Measurements from ENCODE around the gene SCN10A.

SCN10A gene

DNA sequence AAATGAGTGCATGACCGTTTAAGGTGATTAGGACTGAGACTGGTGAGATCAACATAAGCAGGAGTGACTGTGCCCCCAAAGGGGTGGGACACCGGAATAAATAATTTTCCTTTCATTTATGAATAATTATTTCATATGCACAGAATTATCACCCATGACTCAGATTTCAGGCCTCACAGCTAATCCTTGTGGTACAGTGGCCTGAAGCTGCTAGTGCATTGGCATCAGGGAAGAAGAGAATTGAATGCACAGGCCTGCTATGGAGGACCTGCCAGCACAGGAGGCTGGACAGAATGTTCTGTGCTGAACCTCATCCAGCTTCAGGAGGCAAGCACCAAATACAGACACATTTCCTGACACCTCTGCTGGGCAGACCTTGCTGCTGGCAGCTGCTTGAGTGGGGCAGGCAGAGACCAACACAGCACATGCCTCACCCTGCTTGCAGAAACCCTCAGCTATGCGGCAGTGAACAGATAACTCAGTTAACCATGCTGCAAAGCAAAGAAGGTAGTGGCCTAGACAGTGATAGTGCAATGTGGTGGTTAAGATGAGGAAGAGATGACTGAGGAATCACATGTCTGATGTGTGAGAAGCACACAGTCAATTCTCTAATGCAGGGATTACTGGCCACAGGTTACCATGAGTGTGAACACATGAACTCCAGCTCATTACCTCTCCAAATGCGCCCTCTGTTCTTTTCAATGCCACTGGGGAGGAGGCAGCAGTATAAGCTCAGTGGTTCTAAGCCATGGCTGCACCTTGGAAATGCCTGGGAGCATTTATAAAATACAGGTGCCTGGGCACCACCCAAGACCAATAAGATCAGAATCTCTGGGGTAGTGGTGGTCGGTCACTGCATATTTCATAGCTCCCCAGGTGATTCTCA is 98.4 kb downstream of the SCN10A start:
- DNase-seq = no peak

DNA sequence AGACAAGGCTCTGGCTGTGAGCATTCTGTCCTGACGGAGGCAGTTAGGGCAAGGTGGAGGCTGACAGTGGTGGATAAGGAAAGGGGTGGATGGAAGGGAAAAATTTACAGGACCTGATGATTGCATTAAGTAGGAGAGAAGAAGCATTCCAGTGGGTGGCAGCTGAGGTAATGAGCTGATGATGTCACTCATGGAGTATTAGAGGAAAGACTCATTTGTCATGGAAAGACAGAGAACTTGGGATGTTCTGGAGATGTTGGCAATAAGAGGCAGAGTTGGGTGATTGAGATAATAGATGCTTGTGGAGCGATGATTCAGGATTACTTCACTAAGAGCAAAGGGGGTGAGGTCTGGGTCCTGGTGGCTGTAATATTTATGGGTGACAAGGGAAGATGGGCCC is 102.9 kb downstream of the SCN10A start:
- no peak for DNase-seq

DNA sequence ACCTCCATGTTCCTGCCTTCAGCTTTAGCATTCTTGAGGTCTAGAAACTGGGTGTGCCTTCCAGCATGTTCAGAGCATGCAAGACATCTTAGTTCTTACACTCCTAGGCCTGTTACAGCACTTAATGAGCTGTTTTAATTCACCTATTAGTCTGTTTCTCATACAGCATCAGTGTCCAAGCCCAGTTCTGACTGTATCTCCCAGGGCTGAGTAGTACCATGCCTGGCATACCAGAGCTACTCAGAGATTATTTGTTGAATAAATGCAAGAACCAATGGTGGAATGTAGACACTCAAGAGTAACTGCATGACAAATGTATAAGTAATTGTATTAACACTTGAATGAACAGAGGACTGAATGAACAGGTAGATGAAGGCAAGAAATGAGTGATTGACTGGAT is 104.7 kb downstream of the SCN10A start:
- no peak for DNase-seq

DNA sequence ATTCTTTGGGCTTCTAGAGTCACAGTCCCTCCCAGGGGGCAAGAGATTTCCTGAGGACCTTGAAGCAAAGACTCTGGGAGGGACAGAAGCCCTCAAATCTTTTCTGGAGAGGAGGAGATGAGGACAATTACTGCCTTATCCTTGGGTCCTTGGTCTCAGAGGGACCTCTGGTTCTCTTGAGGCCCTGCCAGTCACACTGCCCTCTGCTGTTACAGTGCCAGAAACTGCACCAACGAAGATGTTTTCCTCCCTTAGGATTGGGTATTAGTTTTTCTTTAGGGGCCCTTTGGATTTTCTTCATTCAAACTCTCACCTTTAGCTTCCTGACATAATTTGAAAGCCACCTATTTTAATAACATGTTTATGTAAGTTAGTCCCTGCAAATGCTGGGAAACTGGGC is 108.3 kb downstream of the SCN10A start:
- DNase-seq = no peak

DNA sequence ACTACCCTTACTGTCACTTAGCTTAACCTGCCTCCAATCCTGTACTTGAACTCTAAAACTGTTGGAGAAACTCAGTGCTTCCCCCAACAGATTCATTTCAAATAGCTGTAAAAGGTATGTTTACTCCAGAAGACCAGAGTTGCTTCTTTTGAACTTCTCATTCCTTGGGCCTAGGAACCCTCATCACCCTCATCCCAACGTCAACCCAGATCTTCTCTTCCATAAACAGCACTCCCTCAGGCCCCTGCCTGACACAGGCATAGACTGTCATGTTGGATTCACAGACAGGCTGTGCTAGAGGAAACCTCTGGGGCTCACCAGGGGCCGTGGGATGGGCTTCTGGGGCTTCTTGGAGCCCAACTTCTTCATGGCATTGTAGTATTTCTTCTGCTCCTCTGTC is 109.1 kb downstream of the SCN10A start:
- no peak for DNase-seq

DNA sequence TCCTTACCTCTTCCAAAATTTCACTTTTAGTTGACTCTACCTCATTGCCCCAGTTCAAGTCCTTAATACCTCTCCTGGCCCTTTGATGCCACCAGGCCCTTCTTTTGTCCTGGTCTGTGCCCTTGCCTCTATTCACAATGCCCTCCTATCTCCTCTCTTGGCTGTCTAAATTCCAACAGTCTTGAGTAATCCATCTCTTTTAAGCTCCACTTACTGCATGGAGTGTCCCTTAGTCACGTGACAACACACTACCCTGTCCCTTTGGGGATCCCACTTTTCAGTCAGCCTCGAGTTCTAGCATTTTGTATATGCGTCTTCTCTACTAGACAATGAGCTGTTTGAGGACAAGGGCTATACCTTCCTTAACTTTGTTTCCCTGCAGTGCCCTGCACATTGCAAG is 113.8 kb downstream of the SCN10A start:
- no peak for DNase-seq

DNA sequence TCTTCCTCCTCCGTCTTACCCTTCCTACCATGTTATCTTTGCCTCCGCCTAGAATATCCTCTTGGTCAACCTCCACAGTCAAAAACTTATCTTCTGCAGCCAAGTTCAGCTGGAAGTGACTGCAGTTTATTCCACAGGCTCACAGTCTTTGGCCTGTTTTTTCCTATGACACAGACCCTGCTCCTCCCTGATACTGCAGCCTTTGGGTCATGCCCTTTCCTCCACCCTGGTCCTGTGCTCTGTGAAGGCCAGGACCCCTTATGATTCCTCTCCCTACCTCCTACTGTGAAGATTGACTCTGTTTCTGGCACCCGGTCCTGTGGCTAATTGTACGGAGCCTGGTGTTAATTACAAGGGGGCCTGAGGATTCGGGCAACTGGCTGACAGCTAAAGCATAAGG is 117.3 kb downstream of the SCN10A start:
- no peak for DNase-seq

DNA sequence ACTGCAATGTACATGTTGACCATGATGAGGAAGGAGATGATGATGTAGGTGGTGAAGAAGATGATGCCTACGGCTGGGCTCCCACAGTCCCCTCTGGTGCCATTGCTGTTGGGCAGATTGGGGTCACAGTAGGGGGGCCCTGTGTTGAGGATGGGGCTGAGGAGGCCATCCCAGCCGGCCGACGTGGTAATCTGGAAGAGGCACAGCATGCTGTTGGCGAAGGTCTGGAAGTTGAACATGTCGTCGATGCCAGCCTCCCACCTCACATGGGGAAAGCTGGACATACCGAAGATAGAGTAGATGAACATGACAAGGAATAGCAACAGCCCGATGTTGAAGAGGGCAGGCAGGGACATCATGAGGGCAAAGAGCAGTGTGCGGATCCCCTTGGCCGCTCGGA is 118.0 kb downstream of the SCN10A start:
- DNase-seq = no peak

DNA sequence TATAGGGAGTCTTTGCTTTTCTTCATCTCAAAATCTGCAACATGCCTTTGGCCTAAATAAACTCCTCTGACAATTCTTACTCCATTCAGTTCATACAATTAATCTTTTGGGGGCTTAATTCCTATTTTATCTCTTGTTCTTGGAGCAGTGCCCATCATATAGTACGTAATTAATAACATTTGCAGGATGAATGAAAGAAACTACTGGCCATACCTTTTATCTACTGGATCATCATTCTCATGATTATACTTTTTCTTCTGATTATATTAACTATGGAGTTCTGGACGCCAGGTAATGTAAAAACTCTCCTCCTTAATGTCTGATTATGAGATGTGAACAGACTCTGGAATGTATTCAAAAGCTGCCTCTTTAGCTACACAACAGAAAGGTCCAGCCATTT is 120.0 kb downstream of the SCN10A start:
- DNase-seq = no peak

DNA sequence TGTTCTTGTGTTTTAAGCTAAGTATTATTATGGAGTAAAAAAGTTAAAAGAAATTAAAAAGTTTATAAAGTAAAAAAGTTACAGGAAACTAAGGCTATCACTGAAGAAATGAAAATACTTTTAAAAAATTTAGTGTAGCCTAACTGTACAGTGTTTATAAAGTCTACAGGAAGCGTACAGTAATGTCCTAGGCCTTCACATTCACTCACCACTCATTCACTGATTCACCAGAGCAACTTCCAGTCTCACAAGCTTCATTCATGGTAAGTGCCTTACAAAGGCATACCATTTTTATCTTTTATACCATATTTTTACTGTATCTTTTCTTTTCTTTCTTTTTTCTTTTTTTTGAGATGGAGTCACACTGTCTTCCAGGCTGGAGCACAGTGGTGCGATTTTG is 125.8 kb downstream of the SCN10A start:
- DNase-seq = no peak

DNA sequence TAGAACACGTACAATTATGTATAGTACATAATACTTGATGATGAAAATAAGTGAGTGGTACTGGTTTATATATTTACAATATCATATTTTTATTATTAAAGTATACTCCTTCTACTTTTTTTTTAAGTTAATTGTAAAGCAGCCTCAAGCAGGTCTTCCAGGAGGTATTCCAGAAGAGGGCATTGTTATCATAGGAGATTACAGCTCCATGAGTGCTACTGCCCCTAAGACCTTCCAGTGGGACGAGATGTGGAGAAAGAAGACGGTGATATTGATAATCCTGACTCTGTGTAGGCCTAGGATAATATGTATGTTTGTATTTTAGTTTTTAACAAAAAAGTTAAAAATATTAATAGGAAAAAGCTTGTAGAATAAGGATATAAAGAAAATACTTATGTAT is 126.2 kb downstream of the SCN10A start:
- DNase-seq = no peak

DNA sequence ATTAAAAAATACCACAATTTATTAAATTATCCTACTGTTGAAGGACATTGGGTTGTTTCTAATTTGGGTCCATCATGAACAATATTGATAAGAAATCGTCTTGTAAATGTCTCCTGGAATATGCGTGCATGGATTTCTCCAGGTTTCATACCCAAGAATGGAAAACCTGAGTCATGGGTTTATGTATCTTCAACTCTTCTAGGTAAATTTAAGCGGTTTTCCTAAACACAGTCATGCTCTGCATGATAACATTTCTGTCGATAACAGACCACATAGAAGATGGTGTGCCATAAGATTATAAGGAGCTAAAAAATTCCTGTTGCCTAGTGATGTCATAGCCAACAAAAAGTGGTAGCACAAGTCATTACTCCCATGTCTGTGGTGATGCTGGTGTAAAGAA is 126.7 kb downstream of the SCN10A start:
- DNase-seq = no peak

DNA sequence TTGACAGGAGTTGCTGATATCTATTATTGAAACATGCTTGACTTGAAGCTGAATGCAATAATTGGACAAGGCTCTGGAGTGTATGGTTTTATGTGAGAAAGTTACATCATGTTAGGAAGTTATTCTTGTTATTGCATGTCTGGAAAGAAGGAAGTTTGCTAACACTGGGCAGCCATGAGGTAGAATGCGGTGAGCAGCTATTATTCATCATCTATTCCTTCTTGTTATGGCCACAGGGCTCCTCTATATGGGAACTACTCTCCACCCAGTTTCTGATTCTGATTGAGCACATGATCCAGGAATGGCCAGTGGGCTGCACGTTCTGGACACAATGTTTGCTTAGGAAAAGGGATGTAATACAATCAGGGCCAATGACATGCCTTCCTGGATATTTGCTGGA is 128.7 kb downstream of the SCN10A start:
- no peak for DNase-seq

DNA sequence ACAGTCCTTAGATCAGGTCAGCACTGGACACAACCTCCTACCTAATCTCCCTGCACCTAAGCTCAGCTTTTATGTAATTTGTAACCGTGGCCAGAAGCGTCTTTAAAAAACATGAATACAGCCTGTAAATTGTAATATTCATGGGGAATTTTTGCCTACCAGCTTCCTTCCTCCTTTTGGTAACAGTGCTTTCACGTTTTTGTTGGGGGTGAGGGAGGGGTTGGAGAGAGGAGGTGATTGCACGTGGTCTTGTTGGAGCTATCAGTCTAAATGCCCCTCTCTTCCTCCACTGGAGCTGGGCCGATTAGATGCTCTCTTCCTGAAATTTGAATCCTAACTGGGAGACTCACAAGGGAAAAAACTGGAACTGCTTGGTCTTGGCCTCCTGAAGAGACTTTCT is 131.5 kb downstream of the SCN10A start:
- DNase-seq = no peak

DNA sequence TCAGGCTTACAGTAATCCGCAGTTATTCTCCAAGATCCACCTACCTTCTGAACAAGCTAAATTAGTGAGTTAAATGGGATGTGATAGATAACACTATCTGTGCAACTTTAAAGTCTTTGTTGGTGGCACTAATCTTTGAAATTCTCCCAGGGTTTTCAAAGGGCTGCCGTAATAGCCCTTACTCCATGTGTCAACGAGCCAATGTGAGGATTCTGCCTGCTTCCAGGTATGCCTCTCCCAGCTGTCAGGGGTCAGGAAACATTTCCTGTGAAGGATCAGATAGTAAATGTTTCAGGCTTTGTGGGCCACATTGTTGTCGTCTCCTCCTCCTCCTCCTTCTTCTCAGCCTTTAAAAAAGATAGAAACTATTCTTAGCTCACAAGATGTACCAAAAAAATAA is 146.3 kb downstream of the SCN10A start:
- no peak for DNase-seq

DNA sequence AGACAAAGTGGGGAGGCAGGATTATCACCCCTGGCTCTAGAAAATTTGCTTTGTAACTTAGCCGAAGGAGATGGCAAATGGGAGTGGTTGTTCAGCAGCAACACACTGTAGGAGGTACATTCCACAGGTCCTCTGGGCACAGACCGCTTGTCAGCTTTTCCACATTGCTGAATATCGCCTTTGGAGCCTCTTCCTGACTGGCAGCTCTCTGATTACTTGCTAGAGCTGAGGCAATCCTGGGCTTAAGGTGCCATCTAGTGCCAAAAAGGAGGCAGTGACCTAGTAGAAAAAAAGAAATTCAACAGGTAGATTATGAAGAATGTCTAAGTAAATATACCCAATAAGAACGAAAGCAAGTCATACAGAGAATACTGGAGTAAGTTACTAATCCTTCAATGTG is 153.5 kb downstream of the SCN10A start:
- DNase-seq = no peak

DNA sequence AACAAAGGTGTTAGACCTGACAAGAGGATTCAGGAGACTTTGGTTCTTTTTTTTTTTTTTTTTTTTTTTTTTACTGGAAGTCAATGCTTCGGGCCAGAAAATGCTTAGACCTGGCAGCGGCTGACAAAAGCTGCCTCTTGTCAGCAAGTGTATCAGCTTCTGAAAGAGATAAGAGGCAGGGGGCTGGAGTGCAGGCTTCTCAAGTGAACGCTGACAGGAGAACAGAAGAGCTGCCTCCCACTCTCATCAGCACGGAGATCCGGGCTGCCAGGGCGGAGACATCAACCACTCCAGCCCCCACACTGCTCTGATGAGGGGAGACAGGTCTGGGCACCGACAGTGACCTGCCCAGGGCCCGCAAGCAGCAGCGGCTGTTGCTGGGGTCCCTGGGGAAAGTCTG is 157.2 kb downstream of the SCN10A start:
- no peak for DNase-seq

DNA sequence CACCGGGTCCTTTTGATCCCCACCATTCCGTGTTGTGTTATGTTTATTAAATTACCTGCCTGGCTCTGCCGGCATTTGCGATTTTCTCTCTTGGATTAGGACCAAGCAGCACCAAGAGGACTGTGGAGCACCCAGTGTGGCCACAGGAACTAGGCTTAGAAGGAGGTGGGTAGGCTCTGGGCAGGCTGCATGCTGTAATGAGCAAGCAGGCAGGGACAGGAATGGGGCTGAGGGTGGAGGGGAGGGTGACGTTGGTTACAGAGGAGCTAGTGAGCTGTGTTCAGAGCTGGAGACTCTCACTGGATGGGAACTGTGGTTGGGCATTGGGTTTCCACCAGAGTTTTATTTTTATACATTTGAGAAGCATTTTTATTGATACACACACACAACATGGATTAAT is 158.6 kb downstream of the SCN10A start:
- DNase-seq = no peak

DNA sequence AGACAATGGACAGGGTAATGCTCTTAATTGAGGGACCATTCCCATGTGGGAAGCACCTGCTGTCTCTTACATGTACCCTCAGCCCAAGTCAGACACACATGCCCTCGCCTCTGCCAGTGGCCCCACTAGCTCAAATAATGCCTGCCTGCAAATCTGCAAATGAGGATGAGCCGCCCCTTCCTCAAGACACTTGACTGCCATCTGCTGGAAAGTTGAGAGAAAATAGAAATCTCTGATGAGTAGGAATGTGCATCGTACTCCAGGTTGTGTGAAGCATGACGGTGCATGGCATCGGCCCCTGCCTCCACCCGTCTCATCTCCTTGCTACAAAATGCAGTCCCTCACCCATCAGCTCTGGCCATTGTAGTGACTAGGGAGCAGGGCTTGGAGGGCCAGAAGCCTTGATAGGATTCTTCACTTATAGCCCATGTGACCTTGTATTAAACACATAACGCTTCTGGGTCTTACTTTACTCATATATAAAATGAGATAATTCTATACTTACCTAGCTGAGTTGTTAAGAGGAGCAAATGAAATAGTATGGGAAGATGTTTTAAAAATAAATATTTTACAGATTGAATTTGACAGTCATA is 160.2 kb downstream of the SCN10A start:
- no peak for DNase-seq

DNA sequence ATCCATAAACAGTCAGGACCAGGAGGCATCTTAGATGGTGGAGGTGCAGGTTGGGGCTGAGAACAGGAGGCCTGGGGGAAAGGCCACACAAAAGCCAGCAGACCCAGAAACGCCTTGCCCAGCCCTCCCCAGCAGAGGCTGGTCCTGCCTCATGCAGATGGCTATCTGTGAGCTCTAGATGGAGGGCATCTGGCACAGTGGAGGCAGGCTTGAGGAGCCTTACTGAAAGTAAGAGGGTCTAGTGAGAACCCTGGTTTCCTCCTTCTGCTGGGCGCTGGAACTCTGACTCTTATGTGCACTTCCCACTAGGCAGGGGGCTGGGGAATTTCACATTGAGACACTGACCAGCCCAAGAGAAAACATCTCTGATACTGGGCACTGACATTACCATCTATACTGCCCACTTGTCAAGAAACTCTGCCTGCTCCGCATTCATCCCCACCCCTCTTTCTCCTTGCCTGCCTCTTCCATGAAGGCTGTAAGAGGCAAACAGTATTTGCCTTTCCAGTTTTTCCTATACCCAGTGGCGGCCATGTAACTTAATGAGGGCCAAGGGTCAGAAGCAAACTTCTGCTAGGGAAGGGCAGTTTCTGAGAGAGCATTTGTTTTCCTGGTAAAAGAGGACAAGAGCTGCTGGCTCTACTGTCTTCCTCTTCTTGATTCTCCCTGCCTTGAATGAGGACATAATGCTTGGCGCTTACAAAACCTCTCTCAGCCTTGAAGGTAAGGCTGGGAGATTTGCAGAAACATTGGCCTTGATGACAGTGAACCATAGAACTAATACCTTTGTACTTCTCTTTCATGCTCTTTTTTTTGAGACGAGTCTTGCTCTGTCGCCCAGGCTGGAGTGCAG is 162.1 kb downstream of the SCN10A start:
- DNase-seq = no peak

DNA sequence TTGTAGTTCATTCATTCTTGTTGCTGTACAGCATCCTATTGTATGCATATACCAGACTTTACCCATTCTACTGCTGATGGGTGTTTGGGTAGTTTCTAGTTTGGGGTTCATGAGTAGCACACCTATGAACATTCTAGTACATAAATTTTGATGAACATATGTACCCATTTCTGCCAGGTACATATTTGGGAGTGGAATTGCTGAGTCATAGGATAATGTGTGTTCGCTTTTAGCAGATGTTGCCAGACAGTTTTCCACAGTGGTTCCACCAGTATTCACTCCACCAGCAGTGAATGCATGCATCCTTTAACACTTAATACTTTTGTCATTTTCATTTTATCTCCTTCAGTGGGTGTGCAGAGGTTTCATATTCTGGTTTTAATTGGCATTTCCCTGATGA is 163.1 kb downstream of the SCN10A start:
- DNase-seq = no peak

DNA sequence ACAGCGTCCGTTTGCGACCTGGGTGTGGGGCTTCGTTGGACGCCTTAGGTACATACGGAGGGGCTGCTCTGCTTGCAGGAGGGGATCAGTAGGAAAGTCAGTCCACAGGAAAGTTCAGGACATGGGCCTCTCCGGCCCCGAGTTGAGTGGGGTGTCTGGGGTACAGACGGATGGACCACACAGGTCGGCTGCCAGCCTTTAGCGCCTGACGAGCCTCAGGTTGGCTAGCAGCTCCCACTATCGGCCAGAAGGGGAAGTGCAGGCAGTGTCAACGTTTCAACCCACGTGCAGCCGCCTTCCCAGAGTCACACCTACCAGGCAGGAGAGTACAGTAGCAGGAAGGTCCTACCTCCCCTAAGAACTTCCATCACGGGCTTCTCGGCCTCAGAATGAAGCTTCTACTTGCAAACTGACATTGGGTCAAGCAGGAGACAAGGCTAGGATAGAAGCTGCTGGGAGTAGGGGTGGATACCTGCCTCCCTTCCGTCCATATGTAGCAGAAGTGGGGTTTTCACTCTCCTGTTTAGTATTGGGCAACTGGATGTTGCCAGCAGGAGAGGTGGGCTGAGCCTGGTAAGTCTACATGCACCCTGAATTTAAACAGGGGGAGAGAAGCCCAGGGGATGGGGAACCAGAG is 164.7 kb downstream of the SCN10A start:
- peak; percentile 73 for DNase-seq

DNA sequence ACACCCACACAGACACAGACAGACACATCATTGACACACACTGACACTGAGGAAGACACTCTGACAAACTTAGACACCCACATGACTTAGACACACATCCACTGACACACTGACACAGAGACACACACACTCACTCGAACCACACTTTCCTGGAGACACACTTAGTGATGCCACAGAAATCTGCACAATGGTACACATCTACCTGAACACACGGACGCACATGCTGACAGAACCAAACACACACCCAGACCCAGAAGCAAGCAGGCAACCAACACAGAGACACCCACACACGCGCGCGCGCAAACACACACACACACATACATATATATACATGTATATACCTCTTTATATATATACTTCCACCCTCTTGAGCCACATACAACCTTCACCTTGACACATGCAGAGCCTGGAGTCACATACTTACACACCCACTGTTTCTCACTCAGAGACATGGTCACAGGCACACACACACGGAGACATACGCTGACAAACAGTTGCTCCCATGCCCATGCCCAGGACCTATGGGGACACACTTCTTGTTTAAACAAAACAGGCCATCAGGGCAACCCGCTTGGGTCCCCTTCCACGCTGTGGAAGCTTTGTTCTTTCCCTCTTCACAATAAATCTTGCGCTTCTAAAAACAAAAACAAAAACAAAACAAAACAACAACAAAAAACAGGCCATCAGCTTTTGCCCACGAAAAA is 165.6 kb downstream of the SCN10A start:
- no peak for DNase-seq
